T-helper 2 cell treated with Interferon-gamma antibody and Interleukin-4, amounts not matched to agents 100 ng/mL and 5 ng/mL, for 36 hours (primary cell): ENCODE measurements around the gene CDC34. TPM values are rescaled to one million over a fixed set of nuclear protein-coding genes. Genes with fewer than 3 reads are reported as not detected.

Experiments used
- intact Hi-C: fragments of 100-400 bp; cut with micrococcal nuclease; formaldehyde crosslinking; loops from one replicate; pipeline ENCODE4 v1.15.1; 2023
- total RNA-seq: library from RNA; stranded (reverse); gene quantifications from 2 replicates; pipeline ENCODE4 v1.2.3, GENCODE V29; 2022

Gene CDC34
- total RNA-seq, 1 donor from 2014 or later = 43.5 TPM

DNA sequence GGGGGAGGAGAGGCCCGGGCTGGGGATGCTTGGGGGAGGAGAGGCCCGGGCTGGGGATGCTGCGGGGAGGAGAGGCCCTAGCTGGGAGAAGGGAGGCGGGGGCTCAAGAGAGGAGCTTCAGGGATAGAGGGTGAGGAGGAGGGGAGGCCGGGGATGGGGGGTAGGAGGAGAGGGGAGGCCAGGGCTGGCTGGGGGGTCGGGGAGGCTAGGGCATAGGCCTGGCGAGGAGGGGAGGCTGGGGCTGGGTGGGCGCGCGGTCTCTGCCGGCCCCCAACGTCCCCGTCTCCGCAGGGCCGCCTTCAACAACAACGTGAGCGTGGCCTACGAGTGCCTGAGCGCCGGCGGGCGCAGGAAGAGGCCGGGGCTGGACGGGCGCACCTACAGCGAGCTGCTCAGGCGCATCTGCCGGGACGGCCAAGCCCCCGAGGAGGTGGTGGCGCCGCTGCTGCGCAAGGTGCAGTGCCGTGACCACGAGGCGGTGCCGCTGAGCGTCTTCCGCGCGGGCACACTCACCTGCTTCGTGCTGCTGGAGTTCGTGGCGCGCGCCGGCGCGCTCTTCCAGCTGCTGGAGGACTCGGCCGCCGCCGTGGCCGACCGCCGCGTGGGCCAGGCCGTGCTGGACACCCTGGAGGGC, 12.8 kb upstream of the CDC34 start:
- intact Hi-C loops = no loop called here

DNA sequence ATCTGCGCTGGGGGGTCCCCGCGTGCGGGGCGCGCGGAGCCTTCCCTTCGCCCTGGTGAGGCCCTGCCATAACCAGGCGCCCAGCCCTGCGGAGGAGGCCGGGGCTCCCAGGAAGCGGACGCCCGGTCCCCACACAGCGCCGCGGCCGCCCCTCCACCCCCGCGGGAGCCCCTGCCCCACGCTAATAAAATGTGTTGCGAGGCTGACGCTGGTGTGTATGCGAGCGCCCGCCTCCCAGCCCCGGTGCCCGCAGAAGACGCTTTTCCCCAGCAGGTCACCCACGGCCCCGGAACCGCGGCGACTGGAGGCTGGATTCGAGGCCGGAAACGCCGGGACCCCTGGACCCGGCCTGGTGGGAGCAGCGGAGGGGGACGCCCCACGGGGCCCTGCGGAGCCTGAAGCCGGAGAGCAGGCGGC, 12.1 kb upstream of the CDC34 start:
- intact Hi-C loops = no loop called here

- intact Hi-C loops = no loop called here
Measured at GRCh38 chr19:522726-523125, 8.8 kb upstream of the CDC34 start.

DNA sequence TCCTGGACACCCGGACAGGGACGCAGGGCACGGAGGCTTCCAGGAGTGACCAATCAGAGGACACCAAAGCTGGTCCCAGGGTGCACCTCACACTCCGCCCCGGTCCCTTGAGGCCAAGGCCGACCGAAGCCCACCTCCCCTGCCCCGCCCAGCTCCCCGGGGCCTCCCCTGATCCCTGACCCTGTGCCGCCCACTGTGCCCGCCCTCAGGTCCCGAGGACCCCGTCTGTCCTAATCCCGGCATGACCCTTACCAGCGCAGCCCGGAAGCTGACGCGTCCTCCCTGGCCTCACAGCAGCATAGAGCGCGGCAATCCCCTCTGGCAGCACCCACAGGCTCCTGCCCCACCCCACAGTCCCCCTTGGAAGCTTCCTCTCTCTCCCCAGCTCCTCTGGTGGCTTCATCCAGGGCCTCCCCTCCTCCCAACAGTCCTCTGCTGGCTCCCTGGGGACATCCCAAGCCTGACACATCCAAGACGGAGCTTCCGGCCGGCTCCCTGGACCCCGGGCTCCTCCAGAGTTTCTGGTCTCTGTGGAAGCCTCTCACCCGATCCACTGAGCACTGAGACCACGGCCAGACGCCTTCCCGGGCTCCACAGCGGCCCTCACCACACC, 7.4 kb upstream of the CDC34 start:
- intact Hi-C loops = no loop called here

GRCh38 chr19:525029-525428, 6.5 kb upstream of the CDC34 start:
- intact Hi-C loops = no loop called here

DNA sequence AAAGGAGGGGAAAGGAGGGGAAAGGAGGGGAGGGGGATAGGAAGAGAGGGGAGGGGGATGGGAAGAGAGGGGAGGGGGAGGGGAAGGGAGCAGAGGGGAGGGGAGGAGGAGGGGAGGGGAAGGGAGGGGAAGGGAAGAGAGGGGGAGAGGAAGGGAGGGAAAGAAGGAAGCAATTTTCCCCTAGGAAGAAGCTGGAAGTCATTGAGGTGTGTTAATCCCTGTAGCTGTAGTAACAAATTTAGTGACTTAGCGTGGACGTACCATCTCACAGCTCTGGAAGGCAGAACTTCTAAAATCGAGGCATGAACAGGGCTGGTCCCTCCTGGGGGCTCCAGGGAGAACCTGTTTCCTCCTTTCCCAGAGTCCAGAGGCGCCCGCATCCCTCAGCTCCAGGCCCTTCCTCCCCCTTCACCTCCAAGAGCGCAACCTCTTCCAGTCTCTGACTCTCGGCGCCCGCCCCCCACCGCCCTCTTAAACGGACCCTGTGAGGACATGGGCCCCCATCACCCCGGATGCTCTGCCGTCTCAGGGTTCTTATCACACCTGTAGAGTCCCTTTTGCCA, 5.6 kb upstream of the CDC34 start:
- intact Hi-C loops = no loop called here

GRCh38 chr19:530134-531008, 1.2 kb upstream of the CDC34 start:
- intact Hi-C loops = loop anchor here (1.0 kb wide), 1 partner anchor 19 kb away; no protein-coding TSS in a partner anchor

GRCh38 chr19:531009-531752, 379 bp upstream of the CDC34 start:
- intact Hi-C loops = loop anchor here (1.0 kb wide), 1 partner anchor 20 kb away; no protein-coding TSS in a partner anchor

DNA sequence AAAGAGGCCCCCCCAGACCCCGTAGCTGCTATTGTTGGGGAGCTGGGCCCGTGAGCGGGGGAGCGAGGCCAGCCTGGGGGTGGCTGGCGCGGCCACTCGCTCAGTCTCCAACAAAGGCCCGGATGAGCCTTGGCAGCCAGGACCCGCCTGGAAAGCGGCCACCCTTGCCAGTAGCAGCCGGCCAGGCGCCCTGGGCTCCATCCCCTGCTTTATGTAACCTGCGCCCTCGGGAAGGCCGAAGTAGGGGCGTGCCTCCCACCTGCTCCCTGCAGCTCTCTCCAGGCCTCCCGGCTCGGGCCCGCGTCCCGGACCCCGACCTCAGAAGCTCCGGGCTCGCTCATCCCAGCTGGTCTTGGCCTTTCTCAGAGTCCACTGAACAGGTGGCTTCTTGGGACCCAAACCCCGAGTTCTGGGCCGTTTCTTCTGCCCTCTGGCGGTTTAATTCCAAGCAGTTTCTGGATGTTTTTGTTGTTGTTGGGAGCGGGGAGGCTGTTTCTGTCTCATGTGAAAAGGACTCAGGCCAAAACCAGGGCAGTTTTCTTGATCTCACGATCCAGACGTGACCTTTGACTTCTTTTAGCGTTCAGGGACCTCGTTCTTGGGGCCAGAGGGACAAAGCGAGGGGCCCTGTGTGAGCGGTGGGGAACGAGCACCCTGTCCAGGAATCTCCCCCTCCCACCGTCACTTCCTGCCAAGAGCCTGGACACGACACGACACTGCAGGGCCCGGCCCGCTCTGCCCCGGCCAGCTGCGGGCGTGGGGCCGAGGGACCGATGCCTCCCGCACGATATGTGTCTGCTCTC, 1.2 kb downstream of the CDC34 start:
- intact Hi-C loops = loop anchor here (2.0 kb wide), 1 partner anchor 40 kb away; the partner anchor contains the start of gene BSG

- intact Hi-C loops = loop anchor here (2.0 kb wide), 1 partner anchor 39 kb away; the partner anchor contains the start of gene BSG
Measured at GRCh38 chr19:533364-534058, 2.0 kb downstream of the CDC34 start.

DNA sequence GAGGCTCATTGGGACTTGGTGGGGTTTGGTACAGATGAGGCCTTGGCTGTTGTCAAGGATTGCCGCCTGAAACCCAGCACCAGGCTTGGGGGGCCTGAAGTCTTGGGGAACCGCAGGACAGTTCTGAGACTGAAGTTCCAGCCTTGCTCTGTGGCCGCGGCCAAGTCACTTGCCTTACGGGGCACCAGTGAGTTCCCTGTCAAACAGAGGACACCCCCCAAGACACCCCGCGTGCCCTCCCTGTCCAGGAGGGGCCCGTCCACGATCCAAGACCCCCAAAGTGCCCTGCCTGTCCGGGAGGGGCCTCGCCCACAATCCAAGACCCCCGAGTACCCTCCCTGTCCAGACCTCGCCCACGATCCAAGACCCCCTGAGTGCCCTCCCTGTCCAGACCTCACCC, 2.5 kb downstream of the CDC34 start:
- intact Hi-C loops = no loop called here

DNA sequence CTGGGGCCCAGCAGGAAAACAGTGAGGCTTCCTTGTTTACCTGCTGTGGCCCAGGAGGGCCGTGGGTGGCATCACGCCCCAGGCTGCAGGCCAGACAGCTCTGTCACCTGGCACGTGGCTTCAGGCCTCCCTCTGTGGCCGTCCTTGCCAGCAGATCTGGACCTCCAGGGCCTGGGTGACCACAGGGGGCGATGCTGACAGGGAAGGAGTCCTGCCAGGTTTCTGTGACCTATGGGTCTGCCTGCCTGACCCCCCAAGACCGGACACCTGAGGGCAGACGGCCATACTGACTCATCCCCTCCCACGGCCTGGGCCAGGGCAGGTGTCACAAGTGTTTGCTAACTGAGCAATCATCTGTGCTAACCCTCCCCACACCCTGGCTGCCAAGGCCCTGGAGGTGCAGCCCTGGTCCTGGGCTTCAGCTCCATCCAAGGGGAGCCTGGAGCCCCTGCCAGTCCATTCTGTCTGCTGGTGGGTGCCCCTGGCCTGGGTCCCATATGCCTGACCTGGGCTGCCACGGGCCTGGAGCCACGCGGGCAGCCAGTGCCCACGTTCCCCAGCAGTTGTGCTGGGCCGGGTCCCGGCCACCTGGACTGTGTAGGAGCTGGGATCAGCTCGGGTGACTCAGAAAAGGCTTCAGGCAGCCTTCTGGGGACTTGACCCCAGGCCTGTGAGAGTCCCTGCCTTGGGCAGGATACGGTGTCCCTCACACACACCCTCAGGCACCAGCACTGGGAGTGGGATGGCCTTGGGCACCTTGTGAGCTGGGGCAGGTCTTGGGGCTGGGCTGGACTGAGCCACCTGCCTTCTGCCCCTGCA, 3.7 kb downstream of the CDC34 start:
- intact Hi-C loops = no loop called here

DNA sequence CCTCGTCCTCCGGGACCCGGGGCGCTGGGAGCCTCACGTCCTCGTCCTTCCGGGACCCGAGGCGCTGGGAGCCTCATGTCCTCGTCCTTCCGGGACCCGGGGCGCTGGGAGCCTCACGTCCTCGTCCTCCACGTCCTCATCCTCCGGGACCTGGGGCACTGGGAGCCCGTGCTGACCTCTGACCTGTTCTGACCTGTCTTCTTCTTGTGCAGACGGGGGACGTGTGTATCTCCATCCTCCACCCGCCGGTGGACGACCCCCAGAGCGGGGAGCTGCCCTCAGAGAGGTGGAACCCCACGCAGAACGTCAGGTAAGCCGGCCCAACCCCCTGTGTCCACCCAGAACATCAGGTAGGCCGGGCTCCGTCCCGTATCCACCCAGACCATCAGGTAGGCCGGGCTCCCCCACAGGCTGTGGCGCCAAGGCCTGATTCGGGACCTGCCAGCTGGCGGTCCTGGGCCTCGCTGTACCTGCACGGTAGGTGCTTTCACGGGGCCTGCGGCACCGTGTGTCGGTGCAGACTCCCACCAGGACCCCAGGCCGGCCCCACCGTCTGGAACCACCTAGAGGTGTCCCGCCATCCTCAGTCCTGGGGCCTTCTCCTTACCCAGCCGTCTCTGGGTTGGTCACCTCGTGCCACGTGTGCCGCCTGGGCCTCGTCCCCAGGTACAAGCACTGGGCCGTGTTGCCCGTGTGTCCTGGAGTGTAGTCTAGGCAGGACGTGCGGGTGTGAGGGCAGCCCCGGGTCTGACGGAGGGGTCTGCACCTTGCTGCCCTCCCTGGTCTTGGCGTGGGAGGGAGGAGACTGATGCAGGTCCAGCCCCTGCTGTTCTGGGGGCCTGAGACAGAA, 4.7 kb downstream of the CDC34 start:
- intact Hi-C loops = no loop called here

- intact Hi-C loops = no loop called here
Measured at GRCh38 chr19:536881-537404, 5.4 kb downstream of the CDC34 start.

DNA sequence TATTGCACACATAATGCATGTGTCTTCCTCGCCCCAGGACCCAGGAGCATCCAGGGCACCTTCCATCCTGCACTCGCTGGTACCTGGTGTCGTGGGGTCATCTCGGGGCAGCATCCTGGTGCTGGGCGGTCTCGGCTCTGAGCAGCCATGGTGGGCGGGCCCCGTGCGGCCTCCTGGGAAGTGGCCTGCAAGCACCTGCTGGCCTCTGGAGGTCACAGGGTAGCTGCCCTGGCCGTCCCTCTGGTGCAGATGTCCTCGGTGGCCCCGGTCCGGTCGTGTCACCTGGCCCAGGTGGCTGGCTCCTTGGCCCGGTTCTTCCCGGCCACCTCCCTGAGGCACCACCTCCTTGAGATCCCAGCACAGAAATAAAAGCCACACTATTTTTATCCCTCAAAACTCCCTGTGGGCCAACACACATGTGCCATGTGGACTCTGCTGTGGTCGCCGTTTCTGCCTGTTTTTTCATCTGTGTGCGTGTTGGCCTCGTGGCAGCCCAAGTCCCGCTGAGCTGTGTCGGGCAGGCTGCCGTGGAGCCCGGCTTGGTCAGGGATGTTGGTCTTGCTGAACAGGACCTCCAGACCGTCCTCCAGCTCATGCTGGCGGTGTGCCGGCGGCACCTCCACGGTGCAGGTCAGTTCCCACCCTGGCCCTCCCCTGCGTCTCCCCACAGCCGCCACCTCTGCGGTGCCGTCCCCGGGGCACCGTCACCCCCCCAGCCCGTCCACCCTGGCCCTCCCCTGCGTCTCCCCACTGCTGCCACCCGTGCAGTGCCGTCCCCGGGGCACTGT, 7.3 kb downstream of the CDC34 start:
- intact Hi-C loops = no loop called here

DNA sequence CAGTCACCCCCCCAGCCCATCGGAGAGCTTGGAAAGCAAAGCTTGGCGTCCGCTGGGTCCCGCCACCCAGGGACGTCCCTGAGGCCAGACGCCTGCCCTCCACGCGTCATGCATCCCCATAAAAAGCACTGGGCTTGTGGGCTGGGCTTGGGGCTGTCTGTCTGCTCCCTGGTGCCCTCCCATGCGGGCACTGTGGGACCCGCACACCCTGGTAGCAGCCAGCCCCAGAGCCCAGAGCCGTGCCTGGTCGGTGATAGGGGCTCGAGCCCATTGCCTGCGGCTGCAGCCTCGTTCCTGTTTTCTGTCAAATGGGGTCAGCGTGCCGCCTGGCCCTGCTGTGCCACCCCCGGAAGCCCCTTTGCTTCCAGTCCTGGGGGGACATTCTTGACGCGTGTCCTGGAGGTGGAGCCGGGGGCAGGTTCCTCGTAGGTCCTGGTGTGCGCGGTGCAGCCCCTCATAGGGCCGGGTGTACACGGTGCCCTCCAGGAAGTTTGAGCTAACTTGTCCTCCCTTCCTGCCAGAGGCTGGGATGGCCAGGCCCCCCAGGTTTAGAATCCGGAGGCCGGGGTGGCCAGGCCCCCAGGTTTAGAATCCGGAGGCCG, 8.0 kb downstream of the CDC34 start:
- intact Hi-C loops = no loop called here
